Cardiac fibroblast (primary cell): Measurements from ENCODE around the gene PALLD.

Experiments used
- DNase-seq, 2 donors: peaks; one replicate each; pipeline versions ENCODE4 v3.0.0 to v3.0.0-alpha.2; 2010; ENCODE audit warnings: low read depth in 2 of 2
- H3K4me3 ChIP-seq, 2 donors: replicated peaks in 1 of 2; 1 replicate in 1 of 2; 2 replicates in 1 of 2; pipeline ENCODE4 v1.5.1; 2011; ENCODE audit warnings: low read depth in 2 of 2, low read length in 2 of 2, mild to moderate bottlenecking in 2 of 2, moderate library complexity in 1 of 2
- CTCF ChIP-seq: IDR thresholded peaks from one replicate; pipeline ENCODE4 v1.5.1; 2011; ENCODE audit warnings: low read depth, mild to moderate bottlenecking, low read length, inconsistent platforms

Gene PALLD

GRCh38 chr4:168472920-168473319 is 23.9 kb upstream of the PALLD start:
- H3K4me3 ChIP-seq = no peak overlapping the region
- no peak for DNase-seq
- no peak for TF ChIP-seq CTCF

GRCh38 chr4:168474660-168475320 is 22.1 kb upstream of the PALLD start:
- TF ChIP-seq CTCF = no peak
- H3K4me3 ChIP-seq = no peak overlapping the region
- DNase-seq = no peak

- DNase-seq = peak; percentile 10 to 35
- TF ChIP-seq CTCF = no peak
These were observed 21.1 kb upstream of the PALLD start for GRCh38 chr4:168475745-168476144.

GRCh38 chr4:168478868-168479267 is 18.0 kb upstream of the PALLD start:
- no peak for DNase-seq
- H3K4me3 ChIP-seq = no peak overlapping the region
- TF ChIP-seq CTCF = no peak

More at GRCh38 chr4:168475745-168476144, 21.1 kb upstream of the PALLD start:
- H3K4me3 ChIP-seq = no peak overlapping the region

- DNase-seq = peak; percentile 67 to 92
- peak overlapping the region; percentile 68 to 70 for H3K4me3 ChIP-seq
- TF ChIP-seq CTCF = no peak
These were observed 15.8 kb upstream of the PALLD start for GRCh38 chr4:168480931-168481611.

GRCh38 chr4:168483811-168484210 is 13.0 kb upstream of the PALLD start:
- peak in 1 of 2 donors; percentile 85 for DNase-seq
- no peak for TF ChIP-seq CTCF
- H3K4me3 ChIP-seq = no peak overlapping the region
